Skin of body (tissue), 2 donors: ENCODE measurements around the gene ZNF747. TPM values are rescaled to one million over a fixed set of nuclear protein-coding genes. Genes with fewer than 3 reads are reported as not detected.

Experiments used
- small RNA-seq: library from RNA; depleted of rRNA; stranded (forward); fragments of <200 nt; gene quantifications from one replicate; pipeline ENCODE3, GENCODE V24; 2014; ENCODE audit warnings: low replicate concordance
- total RNA-seq: library from RNA; depleted of rRNA; stranded (reverse); fragments of >200 nt; gene quantifications from one replicate; pipeline ENCODE4 v1.2.3, GENCODE V29; 2014

Gene ZNF747
- total RNA-seq, 1 donor from 2014 or later, result 5.8 TPM

Small RNA genes within 50 kb of the gene (small RNA-seq; reads per million reads assigned to genes)
- gene MIR4518, result not detected
- not detected for gene RNU7-61P

Other genes starting within 250 kb of the ZNF747 start
- 17.0 TPM for gene CD2BP2, start 179.6 kb downstream of the ZNF747 start, total RNA-seq
- gene TBC1D10B, start 164.4 kb downstream of the ZNF747 start, total RNA-seq, result 24.7 TPM
- 921 TPM for gene MYL11, start 160.1 kb downstream of the ZNF747 start, total RNA-seq
- 0.69 TPM for gene SEPTIN1, start 152.3 kb downstream of the ZNF747 start, total RNA-seq
- 3.8 TPM for gene ZNF48, start 139.4 kb downstream of the ZNF747 start, total RNA-seq
- gene ZNF771, start 127.3 kb downstream of the ZNF747 start, total RNA-seq, result 4.7 TPM
- gene DCTPP1, start 104.8 kb downstream of the ZNF747 start, total RNA-seq, result 14.3 TPM
- gene SEPHS2, start 89.0 kb downstream of the ZNF747 start, total RNA-seq, result 13.1 TPM
- 6.1 TPM for gene ITGAL, start 62.1 kb downstream of the ZNF747 start, total RNA-seq
- 11.2 TPM for gene ZNF768, start 8.3 kb downstream of the ZNF747 start, total RNA-seq
- 4.1 TPM for gene ZNF764, start 23.5 kb upstream of the ZNF747 start, total RNA-seq
- gene ZNF688, start 36.9 kb upstream of the ZNF747 start, total RNA-seq, result 8.9 TPM
- gene ZNF785, start 50.8 kb upstream of the ZNF747 start, total RNA-seq, result 9.8 TPM
- gene ZNF689, start 75.5 kb upstream of the ZNF747 start, total RNA-seq, result 3.3 TPM
- 8.4 TPM for gene PRR14, start 116.1 kb upstream of the ZNF747 start, total RNA-seq
- 17.3 TPM for gene FBRS, start 123.6 kb upstream of the ZNF747 start, total RNA-seq
- 17.1 TPM for gene SRCAP, start 164.3 kb upstream of the ZNF747 start, total RNA-seq
- gene PHKG2, start 213.6 kb upstream of the ZNF747 start, total RNA-seq, result 13.6 TPM
- 0.79 TPM for gene CFAP119, start 227.2 kb upstream of the ZNF747 start, total RNA-seq
- 48.4 TPM for gene RNF40, start 227.5 kb upstream of the ZNF747 start, total RNA-seq